Measurements from ENCODE around the gene FOXO3. TPM values are rescaled to one million over a fixed set of nuclear protein-coding genes. Genes with fewer than 3 reads are reported as not detected.

Gene FOXO3
- total RNA-seq, 1 experiment from 2014 or later = 22.1 TPM

GRCh38 chr6:108687921-108688320, 127.2 kb downstream of the FOXO3 start:
- no peak for TF ChIP-seq CTCF (conservative IDR thresholded peaks at IDR 0.05)
- no CpG with 5 or more reads among the region's 1 CpG for WGBS (ENCODE audit: extremely low coverage, insufficient read length, low lambda C conversion rate)
- Histone ChIP-seq H3K23ac (ENCODE audit: insufficient read length, low read depth, low read length) (no peak overlapping the region), H3K79me1 (ENCODE audit: insufficient read depth, low read depth, low read length, poor library complexity, severe bottlenecking) (no peaks in the 10 kb centered on the region), H3K56ac (ENCODE audit: insufficient read length, low read depth, low read length) (no peak overlapping the region), H2AK5ac (ENCODE audit: insufficient read length, low read length) (no peak overlapping the region), H3K4me2 (ENCODE audit: insufficient read depth, insufficient read length, low read length) (no peak overlapping the region), H4K91ac (ENCODE audit: insufficient read length, low read depth, low read length) (no peak overlapping the region), H2BK12ac (ENCODE audit: insufficient read length, low read depth, low read length) (no peak overlapping the region), H3T11ph (ENCODE audit: low read length) (no peak overlapping the region), H2BK5ac (ENCODE audit: insufficient read length, low read length) (no peak overlapping the region), H2BK120ac (ENCODE audit: low read depth, low read length, poor library complexity, severe bottlenecking) (no peak overlapping the region), H3K27me3 (ENCODE audit: insufficient read depth, low read length) (no peaks in the 10 kb centered on the region), H3K18ac (ENCODE audit: insufficient read length, low read depth, low read length) (no peak overlapping the region), H3K9me3 (ENCODE audit: control insufficient read depth, low read depth, low read length) (no peaks in the 10 kb centered on the region), H4K20me1 (ENCODE audit: control insufficient read depth, insufficient read depth, insufficient read length) (no peaks in the 10 kb centered on the region), H2BK15ac (ENCODE audit: low read depth, low read length) (no peak overlapping the region), H3K9ac (ENCODE audit: extremely low read depth, insufficient read length, low read length) (no peak overlapping the region), H3K27ac (ENCODE audit: insufficient read length, low read depth, low read length) (no peak overlapping the region), H3K14ac (ENCODE audit: insufficient read depth, low read length) (no peak overlapping the region), H4K5ac (ENCODE audit: insufficient read length, low read depth, low read length) (no peak overlapping the region), H3K4ac (ENCODE audit: low read depth, low read length) (no peak overlapping the region), H2BK20ac (ENCODE audit: low read depth, low read length, poor library complexity, severe bottlenecking) (no peak overlapping the region), H3K4me1 (ENCODE audit: insufficient read depth, low read length) (no peaks in the 10 kb centered on the region), H4K8ac (replicated peaks; ENCODE audit: insufficient read length, low read depth, low read length) (no peak overlapping the region), H3K23me2 (ENCODE audit: insufficient read length, low read depth, low read length, poor library complexity, severe bottlenecking) (no peaks in the 10 kb centered on the region), H2AFZ (ENCODE audit: low read length) (no peak overlapping the region), H3K79me2 (ENCODE audit: insufficient read depth, low read length) (no peaks in the 10 kb centered on the region)
- Mint-ChIP-seq H3K4me1 (peaks cover 16 to 20% of the 10 kb centered on the region in 2 experiments), H3K4me3 (no peak overlapping the region; a peak in 1 of 5 replicates), H3K27me3 (ENCODE audit: low read depth) (no peaks in the 10 kb centered on the region; the same call in none of the 2 replicates), H3K27ac (no peak overlapping the region), H3K36me3 (ENCODE audit: insufficient read depth in 1 of 3, low read depth in 3 of 3) (peaks cover 0 to 2% (median 0%) of the 10 kb centered on the region in 3 experiments; a peak in 1 of 7 replicates), H3K9me3 (no peaks in the 10 kb centered on the region)
- DNase-seq = no peak
